ENCODE results near the gene PLBD2. TPM values are rescaled to one million over a fixed set of nuclear protein-coding genes. Genes with fewer than 3 reads are reported as not detected.
A peak's percentile ranks its signal among the peaks of the same experiment; 100 is the strongest.

The PLBD2 gene
- total RNA-seq, 1 donor from 2014 or later: 54.3 TPM

GRCh38 chr12:113438523-113439300 lies 80.3 kb downstream of the PLBD2 start:
- Histone ChIP-seq H3K27me3 (ENCODE audit: control insufficient read depth, insufficient read depth, low read length) (peaks cover 9% of the 10 kb centered on the region), H3K4me3 (ENCODE audit: low read depth, low read length) (no peak overlapping the region), H3K36me3 (ENCODE audit: control insufficient read depth, insufficient read depth, low read length) (no peaks in the 10 kb centered on the region)
- no peak for TF ChIP-seq CTCF (IDR thresholded peaks at IDR 0.05; ENCODE audit: insufficient read depth, low read length, poor library complexity, severe bottlenecking)
- DNase-seq (ENCODE audit: low read depth): no peak

- no peak for DNase-seq (ENCODE audit: low read depth)
- H3K36me3 ChIP-seq (ENCODE audit: control insufficient read depth, insufficient read depth, low read length): no peaks in the 10 kb centered on the region
- peaks cover 9% of the 10 kb centered on the region for H3K27me3 ChIP-seq (ENCODE audit: control insufficient read depth, insufficient read depth, low read length)
- TF ChIP-seq CTCF (IDR thresholded peaks at IDR 0.05; ENCODE audit: insufficient read depth, low read length, poor library complexity, severe bottlenecking): no peak
- H3K4me3 ChIP-seq (ENCODE audit: low read depth, low read length): no peak overlapping the region
Observed at GRCh38 chr12:113439301-113439597, 80.9 kb downstream of the PLBD2 start.

GRCh38 chr12:113439606-113440030 lies 81.2 kb downstream of the PLBD2 start:
- peak; percentile 77 for TF ChIP-seq CTCF (IDR thresholded peaks at IDR 0.05; ENCODE audit: insufficient read depth, low read length, poor library complexity, severe bottlenecking)
- H3K27me3 ChIP-seq (ENCODE audit: control insufficient read depth, insufficient read depth, low read length): peaks cover 9% of the 10 kb centered on the region
- H3K36me3 ChIP-seq (ENCODE audit: control insufficient read depth, insufficient read depth, low read length): no peaks in the 10 kb centered on the region
- H3K4me3 ChIP-seq (ENCODE audit: low read depth, low read length): no peak overlapping the region
- no peak for DNase-seq (ENCODE audit: low read depth)

GRCh38 chr12:113440336-113440735 lies 81.9 kb downstream of the PLBD2 start:
- no peak for TF ChIP-seq CTCF (IDR thresholded peaks at IDR 0.05; ENCODE audit: insufficient read depth, low read length, poor library complexity, severe bottlenecking)
- Histone ChIP-seq H3K36me3 (ENCODE audit: control insufficient read depth, insufficient read depth, low read length) (no peaks in the 10 kb centered on the region), H3K27me3 (ENCODE audit: control insufficient read depth, insufficient read depth, low read length) (peaks cover 9% of the 10 kb centered on the region), H3K4me3 (ENCODE audit: low read depth, low read length) (no peak overlapping the region)
- no peak for DNase-seq (ENCODE audit: low read depth)

Other genes starting within 250 kb of the PLBD2 start
- gene RASAL1, start 222.8 kb upstream of the PLBD2 start, total RNA-seq: 1.1 and 1.8 TPM in 2 replicates
- gene CFAP73, start 208.9 kb upstream of the PLBD2 start, total RNA-seq: not detected in 2 replicates
- 73.9 and 77.6 TPM in 2 replicates for gene DDX54, start 173.1 kb upstream of the PLBD2 start, total RNA-seq
- gene RITA1, start 172.9 kb upstream of the PLBD2 start, total RNA-seq: 33.6 and 36.0 TPM in 2 replicates
- 25.8 and 34.9 TPM in 2 replicates for gene TPCN1, start 137.1 kb upstream of the PLBD2 start, total RNA-seq
- 40.2 and 41.1 TPM in 2 replicates for gene SLC8B1, start 23.5 kb upstream of the PLBD2 start, total RNA-seq
- not detected in 2 replicates for gene SDS, start 45.3 kb downstream of the PLBD2 start, total RNA-seq
- 9.1 and 14.5 TPM in 2 replicates for gene SDSL, start 63.8 kb downstream of the PLBD2 start, total RNA-seq
- gene LHX5, start 113.3 kb downstream of the PLBD2 start, total RNA-seq: 0.34 and 0.50 TPM in 2 replicates